Measurements from ENCODE around the gene SPATA22.
"Not testable (repeated sequence)": the region's sequence is repeated elsewhere in the genome, so short reads cannot be mapped to it uniquely, and the experiment has no call there.

The SPATA22 gene, protein sequence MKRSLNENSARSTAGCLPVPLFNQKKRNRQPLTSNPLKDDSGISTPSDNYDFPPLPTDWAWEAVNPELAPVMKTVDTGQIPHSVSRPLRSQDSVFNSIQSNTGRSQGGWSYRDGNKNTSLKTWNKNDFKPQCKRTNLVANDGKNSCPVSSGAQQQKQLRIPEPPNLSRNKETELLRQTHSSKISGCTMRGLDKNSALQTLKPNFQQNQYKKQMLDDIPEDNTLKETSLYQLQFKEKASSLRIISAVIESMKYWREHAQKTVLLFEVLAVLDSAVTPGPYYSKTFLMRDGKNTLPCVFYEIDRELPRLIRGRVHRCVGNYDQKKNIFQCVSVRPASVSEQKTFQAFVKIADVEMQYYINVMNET

DNA sequence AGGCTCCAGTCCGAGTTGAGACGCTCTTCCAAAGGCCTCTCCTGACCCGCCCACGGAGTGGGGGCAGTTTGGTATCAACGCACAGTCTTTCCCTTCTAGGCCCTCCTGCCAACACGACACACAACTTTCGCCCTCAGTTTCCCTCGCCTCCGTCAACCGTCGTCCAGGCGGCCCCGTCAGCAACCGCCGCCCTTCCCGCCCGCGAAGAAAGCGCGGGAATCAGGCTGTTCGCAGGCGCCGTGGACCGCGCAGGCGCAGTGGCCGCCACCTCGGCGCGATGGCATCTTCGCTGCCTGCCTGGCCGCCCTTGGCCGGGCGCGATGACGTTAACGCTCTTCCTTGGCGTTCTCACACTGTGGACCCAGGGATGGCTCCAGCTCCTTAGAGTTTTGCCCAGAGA lies at the start of gene SPATA22:
SPATA22 (minus strand) TSS at position 221 of the 400 bp plus-strand sequence. CDS start 2,494 bp downstream, outside the sequence.
- DNase-seq (ENCODE audit: low spot score), result no peak

DNA sequence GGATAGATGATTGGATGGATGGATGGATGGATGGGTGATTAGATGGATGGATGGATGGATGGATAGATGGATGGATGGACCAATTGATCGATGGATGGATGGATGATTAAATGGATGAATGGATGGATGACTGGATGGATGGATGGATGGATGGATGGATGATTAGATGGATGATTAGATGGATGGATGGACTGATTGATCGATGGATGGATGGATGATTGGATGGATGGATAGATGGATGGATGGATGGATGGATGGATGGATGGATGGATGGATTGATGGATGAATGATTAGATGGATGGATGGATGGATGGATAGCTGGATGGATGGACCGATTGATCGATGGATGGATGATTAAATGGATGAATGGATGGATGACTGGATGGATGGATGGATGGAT lies 47.9 kb upstream of the SPATA22 start:
- not testable (repeated sequence) for DNase-seq (ENCODE audit: low spot score)

- DNase-seq (ENCODE audit: low spot score), result no peak
Measured at GRCh38 chr17:3514873-3515272, 43.3 kb upstream of the SPATA22 start.

- DNase-seq (ENCODE audit: low spot score), result not testable (repeated sequence)
Measured at GRCh38 chr17:3514167-3514566, 42.5 kb upstream of the SPATA22 start.

DNA sequence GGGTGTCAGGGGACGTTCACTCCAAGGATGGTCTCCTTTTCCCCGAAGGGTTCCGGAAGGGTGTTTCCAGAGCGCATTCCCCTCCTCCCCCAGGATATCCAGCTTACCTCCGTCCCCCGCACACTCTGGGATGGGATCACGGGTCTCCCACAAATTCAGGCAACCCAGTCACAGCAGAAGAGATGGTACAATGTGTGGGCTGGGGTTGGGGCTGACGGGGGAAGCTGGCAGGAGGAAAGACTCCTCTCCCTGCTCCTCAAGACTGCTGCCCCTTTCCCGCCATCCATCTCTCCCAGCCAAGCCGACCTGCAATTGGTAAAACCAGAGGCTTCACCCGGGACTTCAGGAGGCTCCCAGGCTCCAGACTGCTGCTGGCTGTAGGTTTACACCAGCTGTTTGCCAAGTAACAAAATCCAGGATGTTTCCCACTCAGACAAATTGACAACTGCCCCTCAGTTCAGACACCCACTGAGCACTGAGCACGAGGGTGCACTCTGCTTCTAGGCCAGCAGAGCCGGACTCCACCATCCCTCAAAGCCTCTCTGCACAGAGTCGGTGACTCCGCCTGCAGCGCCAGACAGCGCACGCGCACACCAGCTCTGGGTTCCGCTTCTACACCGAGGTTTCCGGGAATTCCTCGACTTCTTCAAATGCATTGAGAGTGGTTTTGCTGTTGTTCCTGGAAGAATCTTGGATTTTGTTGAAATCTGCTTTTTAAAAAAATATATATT lies 41.9 kb upstream of the SPATA22 start:
- no peak for DNase-seq (ENCODE audit: low spot score)

GRCh38 chr17:3512505-3513171 lies 41.0 kb upstream of the SPATA22 start:
- DNase-seq (ENCODE audit: low spot score), result peak; percentile 94

GRCh38 chr17:3511852-3512504 lies 40.4 kb upstream of the SPATA22 start:
- no peak for DNase-seq (ENCODE audit: low spot score)

GRCh38 chr17:3510090-3510489 lies 38.5 kb upstream of the SPATA22 start:
- DNase-seq (ENCODE audit: low spot score), result no peak

DNA sequence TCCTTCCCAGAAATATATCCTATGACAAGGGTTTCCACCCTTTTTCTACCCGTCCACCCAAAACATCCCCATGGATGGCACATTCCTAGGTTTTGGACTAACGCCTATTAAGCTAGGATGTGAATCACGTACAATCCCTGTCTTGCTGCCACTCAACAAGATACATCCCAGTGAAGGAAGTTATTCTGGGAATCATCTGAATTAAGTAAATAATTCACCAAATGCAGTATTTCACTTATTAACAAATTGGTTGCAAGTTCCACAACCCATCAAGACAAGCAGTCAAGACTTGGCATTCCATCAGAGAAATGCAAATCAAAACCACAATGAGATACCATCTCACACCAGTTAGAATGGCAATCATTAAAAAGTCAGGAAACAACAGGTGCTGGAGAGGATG lies 36.2 kb upstream of the SPATA22 start:
- DNase-seq (ENCODE audit: low spot score), result no peak

- DNase-seq (ENCODE audit: low spot score), result no peak
Measured at GRCh38 chr17:3507071-3507470, 35.5 kb upstream of the SPATA22 start.

DNA sequence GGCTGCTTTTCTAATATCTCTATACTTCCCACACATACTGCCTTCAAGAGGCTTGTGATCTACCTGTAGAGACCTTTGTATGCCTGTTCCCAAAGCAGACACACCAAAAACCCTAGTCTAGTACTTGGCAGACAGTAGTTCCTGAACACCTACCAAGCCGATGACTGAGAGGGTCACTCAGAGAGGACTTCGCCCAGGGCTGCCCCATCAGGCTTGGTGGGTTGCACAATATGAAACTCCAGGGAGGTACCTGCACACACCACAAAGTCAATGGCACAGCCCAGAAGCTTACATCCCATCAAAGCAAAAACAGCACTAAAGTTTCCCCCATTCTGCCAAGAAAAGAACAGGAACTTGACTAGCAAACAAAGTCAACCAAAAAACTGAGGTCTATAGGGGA lies 34.4 kb upstream of the SPATA22 start:
- DNase-seq (ENCODE audit: low spot score), result no peak

DNA sequence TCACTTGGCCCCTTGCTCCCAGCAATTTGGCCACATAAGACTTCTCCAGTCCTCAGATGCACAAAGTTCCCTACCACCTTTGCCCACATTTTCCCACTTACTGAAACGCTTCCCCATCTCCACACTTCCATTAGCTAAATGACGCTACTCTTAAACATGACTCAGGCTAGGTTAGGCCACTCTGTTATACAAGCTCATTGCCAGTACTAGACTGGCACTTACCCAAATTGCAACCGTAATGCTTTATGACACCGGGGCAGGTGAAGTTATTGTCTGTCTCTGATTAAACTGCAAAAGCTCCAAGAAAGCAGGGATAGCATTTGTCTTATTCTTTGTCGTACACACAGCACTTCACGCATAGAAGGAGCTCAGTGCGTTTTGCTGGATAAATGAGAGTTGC lies 33.4 kb upstream of the SPATA22 start:
- no peak for DNase-seq (ENCODE audit: low spot score)

- DNase-seq (ENCODE audit: low spot score), result no peak
Measured at GRCh38 chr17:3503285-3503684, 31.7 kb upstream of the SPATA22 start.

DNA sequence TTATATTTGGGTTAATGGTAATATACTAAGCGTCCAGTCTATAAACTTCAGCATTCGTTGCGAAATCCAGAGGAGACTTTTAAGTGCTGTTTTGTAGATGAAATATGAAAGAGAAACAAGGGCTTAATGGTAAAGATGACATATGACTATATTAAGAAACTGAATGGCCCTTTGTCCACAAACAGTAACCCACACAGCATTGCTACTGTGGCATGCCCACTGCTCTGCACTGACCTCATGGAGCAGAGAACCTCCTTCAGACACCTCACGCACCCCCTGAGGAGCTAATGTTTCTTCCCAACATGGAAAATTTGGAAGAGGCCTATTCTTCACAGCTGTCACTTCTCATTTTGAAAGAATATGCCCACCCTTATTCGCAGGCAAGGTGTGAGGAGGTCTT lies 30.8 kb upstream of the SPATA22 start:
- DNase-seq (ENCODE audit: low spot score), result peak; percentile 86

DNA sequence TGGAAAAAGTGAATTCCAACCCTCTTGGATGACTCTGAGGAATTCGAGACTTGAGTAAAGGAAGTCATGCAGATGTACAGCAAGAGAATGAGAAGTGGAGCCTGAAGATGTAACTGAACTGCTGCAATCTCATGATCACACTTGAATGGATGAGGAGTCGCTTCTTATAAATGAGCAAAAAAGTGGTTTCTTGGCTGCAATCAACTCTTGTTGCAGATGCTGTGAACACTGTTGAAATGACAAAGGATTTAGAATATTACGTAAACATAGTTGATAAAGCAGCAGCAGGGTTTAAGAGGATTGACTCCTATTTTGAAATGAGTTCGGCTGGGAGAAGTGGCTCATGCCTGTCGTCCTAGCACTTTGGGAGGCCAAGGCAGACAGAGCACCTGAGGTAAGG lies 29.7 kb upstream of the SPATA22 start:
- no peak for DNase-seq (ENCODE audit: low spot score)

GRCh38 chr17:3497101-3497500 lies 25.5 kb upstream of the SPATA22 start:
- no peak for DNase-seq (ENCODE audit: low spot score)

GRCh38 chr17:3485481-3486068 lies 14.0 kb upstream of the SPATA22 start:
- DNase-seq (ENCODE audit: low spot score), result no peak

DNA sequence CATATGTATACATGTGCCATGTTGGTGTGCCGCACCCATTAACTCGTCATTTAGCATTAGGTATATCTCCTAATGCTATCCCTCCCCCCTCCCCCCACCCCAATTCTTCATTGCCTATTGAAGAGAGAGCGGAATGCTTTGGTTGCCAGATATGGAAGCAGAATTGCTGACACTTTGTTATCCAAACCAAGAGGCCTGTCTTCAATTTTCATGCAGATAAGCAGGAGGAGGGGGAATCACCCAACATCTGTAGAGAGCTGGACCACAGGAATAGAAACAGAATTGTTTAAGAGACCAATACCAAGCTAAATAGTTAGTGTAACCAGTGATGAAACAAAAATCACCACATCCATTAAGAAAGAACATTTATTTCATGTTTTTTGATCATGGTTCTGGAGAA lies 11.2 kb upstream of the SPATA22 start:
- DNase-seq (ENCODE audit: low spot score), result no peak

DNA sequence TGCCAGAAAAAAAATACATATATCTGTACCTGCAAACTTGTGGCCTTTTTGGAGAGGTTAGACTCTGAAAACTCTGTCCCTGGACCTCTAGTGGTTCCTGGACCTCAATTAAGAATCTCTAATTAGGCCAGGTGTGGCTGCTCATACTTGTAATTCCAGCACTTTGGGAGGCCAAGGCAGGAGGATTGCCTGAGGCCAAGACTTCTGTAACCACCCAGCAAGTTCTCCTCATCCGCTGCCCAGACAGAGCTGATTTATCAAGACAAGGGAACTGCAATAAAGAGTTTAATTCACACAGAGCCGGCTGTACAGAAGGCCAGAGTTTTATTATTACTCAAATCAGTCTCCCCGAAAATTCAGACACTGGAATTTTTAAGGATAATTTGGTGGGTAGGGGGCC lies 8.4 kb upstream of the SPATA22 start:
- DNase-seq (ENCODE audit: low spot score), result no peak

GRCh38 chr17:3475812-3476610 lies 4.4 kb upstream of the SPATA22 start, which contains the start of gene ASPA:
Gene ASPA, plus strand, starts transcription at chr17:3475997. Its CDS starts 163 bp downstream, at chr17:3476160.
- DNase-seq (ENCODE audit: low spot score), result peak; percentile 59

DNA sequence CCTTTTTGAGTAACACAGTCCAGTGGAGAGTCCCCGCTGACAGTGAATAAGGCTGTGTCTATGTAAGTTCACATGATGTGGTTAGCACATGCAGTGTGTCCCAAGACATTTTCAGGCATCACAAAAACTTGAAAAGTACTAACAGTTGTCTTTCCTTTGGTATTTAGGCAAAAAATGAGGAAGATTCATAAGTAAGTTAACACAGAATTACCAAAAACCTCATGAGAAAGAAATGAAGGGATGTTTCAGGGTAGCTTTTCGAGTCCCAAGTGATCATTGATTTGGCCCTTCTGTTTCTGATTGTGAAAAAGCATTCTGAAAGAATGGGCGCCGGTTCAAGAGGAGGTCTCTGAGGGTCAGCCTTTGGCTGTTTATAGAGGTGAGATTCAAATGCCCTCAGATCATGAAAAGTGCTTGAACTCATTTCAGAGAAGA lies 3.6 kb upstream of the SPATA22 start:
- DNase-seq (ENCODE audit: low spot score), result no peak

All from putamen (tissue), 1 donor.